TTC549 (cell line): ENCODE results near the gene BRINP3.
"Not testable (repeated sequence)": the region's sequence is repeated elsewhere in the genome, so short reads cannot be mapped to it uniquely, and the experiment has no call there.

Experiments
- FAIRE-seq: peaks from 2 replicates; lab custom pipeline; 2012; peaks lifted over from hg19 to GRCh38; lab: Jason Lieb, UNC

The BRINP3 gene

GRCh38 chr1:190477762-190478148 is at the start of gene BRINP3:
TSS of gene BRINP3 (minus strand) at chr1:190477864.
- FAIRE-seq = no peak

GRCh38 chr1:190511554-190511953 is 33.9 kb upstream of the BRINP3 start:
- no peak for FAIRE-seq

GRCh38 chr1:190507357-190507756 is 29.7 kb upstream of the BRINP3 start:
- no peak for FAIRE-seq

- FAIRE-seq = not testable (repeated sequence)
Observed at GRCh38 chr1:190504539-190504938, 26.9 kb upstream of the BRINP3 start.

- no peak for FAIRE-seq
Observed at GRCh38 chr1:190497565-190497964, 19.9 kb upstream of the BRINP3 start.

- no peak for FAIRE-seq
Observed at GRCh38 chr1:190494451-190494850, 16.8 kb upstream of the BRINP3 start.

GRCh38 chr1:190491404-190491803 is 13.7 kb upstream of the BRINP3 start:
- no peak for FAIRE-seq

GRCh38 chr1:190484045-190484444 is 6.4 kb upstream of the BRINP3 start:
- FAIRE-seq = no peak

GRCh38 chr1:190480231-190480630 is 2.6 kb upstream of the BRINP3 start:
- no peak for FAIRE-seq

- no peak for FAIRE-seq
Observed at GRCh38 chr1:190479516-190479915, 1.9 kb upstream of the BRINP3 start.

- FAIRE-seq = no peak
Observed at GRCh38 chr1:190479050-190479397, 1.4 kb upstream of the BRINP3 start.

GRCh38 chr1:190478149-190479049 is 735 bp upstream of the BRINP3 start:
- FAIRE-seq = no peak

- no peak for FAIRE-seq
Observed at GRCh38 chr1:190476806-190477205, 858 bp downstream of the BRINP3 start.

- FAIRE-seq = no peak
Observed at GRCh38 chr1:190476321-190476720, 1.3 kb downstream of the BRINP3 start.

- no peak for FAIRE-seq
Observed at GRCh38 chr1:190475421-190476141, 2.1 kb downstream of the BRINP3 start.

- no peak for FAIRE-seq
Observed at GRCh38 chr1:190474650-190475211, 2.9 kb downstream of the BRINP3 start.

- FAIRE-seq = no peak
Observed at GRCh38 chr1:190474010-190474409, 3.7 kb downstream of the BRINP3 start.

GRCh38 chr1:190472494-190472893 is 5.2 kb downstream of the BRINP3 start:
- FAIRE-seq = no peak

GRCh38 chr1:190472042-190472441 is 5.6 kb downstream of the BRINP3 start:
- FAIRE-seq = no peak

GRCh38 chr1:190464690-190465089 is 13.0 kb downstream of the BRINP3 start:
- FAIRE-seq = no peak

- peak; percentile 38 for FAIRE-seq
Observed at GRCh38 chr1:190456129-190456528, 21.5 kb downstream of the BRINP3 start.

GRCh38 chr1:190455631-190456030 is 22.0 kb downstream of the BRINP3 start:
- FAIRE-seq = no peak

- peak; percentile 49 for FAIRE-seq
Observed at GRCh38 chr1:190453550-190453949, 24.1 kb downstream of the BRINP3 start.
